A549 (cell line): Measurements from ENCODE around the gene ZNF862.

Experiments used
- BHLHE40 ChIP-seq: IDR thresholded peaks from 2 replicates; pipeline ENCODE4 v1.6.1; 2012; ENCODE audit warnings: low read depth, low read length, inconsistent platforms
- CEBPB ChIP-seq, 2 experiments: fragments of >200 bp in 1 of 2; sonication (Bioruptor Twin) in 1 of 2; formaldehyde crosslinking in 1 of 2; IDR thresholded peaks; 2 replicates each; pipeline ENCODE4 v1.6.1; 2012 to 2016
- CHD2 ChIP-seq: fragments of 150-350 bp; IDR thresholded peaks from 2 replicates; pipeline ENCODE4 v1.6.1; 2014; ENCODE audit warnings: low read length; ENCODE audit not compliant: partially characterized antibody
- CHD4 ChIP-seq: fragments of 200-600 bp; sonication (generic); IDR thresholded peaks from 2 replicates; pipeline ENCODE4 v1.6.1; 2016; ENCODE audit warnings: antibody characterized with exemption, mild to moderate bottlenecking, borderline replicate concordance
- EP300 ChIP-seq, 2 experiments: fragments of >200 bp; sonication (Bioruptor Twin); formaldehyde crosslinking; IDR thresholded peaks; 2 replicates in 1 of 2; 3 replicates in 1 of 2; pipeline ENCODE4 v1.6.1; 2016 to 2017
- MAZ ChIP-seq: fragments of 150-350 bp; IDR thresholded peaks from 2 replicates; pipeline ENCODE4 v1.6.1; 2014; ENCODE audit warnings: antibody characterized with exemption, low read depth, low read length, borderline replicate concordance
- NR3C1 ChIP-seq: fragments of >200 bp; sonication (Bioruptor Twin); formaldehyde crosslinking; IDR thresholded peaks from 3 replicates; pipeline ENCODE4 v1.6.1; 2017
- POLR2A ChIP-seq: IDR thresholded peaks from 2 replicates; pipeline ENCODE4 v1.6.1; 2012; ENCODE audit warnings: mild to moderate bottlenecking, low read length
- POLR2AphosphoS2 ChIP-seq: conservative IDR thresholded peaks from 2 replicates; pipeline ENCODE4 v1.6.1; 2012; ENCODE audit warnings: low read length, improper control_type of control experiment, inconsistent platforms
- RAD21 ChIP-seq, 2 experiments: fragments of >200 bp in 1 of 2; sonication (Bioruptor Twin) in 1 of 2; formaldehyde crosslinking in 1 of 2; IDR thresholded peaks in 1 of 2; conservative IDR thresholded peaks in 1 of 2; 2 replicates in 1 of 2; 3 replicates in 1 of 2; pipeline ENCODE4 v1.6.1; 2012 to 2018; ENCODE audit warnings: inconsistent platforms in 1 of 2
- ZFP36 ChIP-seq: fragments of 450-650 bp; IDR thresholded peaks from 2 replicates; pipeline ENCODE4 v1.6.1; 2014; ENCODE audit warnings: borderline replicate concordance; ENCODE audit not compliant: partially characterized antibody
- TF ChIP-seq, protein P1 (sequence below): fragments of >200 bp; sonication (Bioruptor Twin); formaldehyde crosslinking; IDR thresholded peaks from 3 replicates; pipeline ENCODE4 v1.5.1; 2016
- TF ChIP-seq, protein P2 (sequence below): IDR thresholded peaks from 2 replicates; pipeline ENCODE4 v1.6.1; 2012
- TF ChIP-seq, protein P3 (sequence below): fragments of 150-350 bp; IDR thresholded peaks from 2 replicates; pipeline ENCODE4 v1.6.1; 2014; ENCODE audit warnings: low read depth, mild to moderate bottlenecking, low read length

DNA sequence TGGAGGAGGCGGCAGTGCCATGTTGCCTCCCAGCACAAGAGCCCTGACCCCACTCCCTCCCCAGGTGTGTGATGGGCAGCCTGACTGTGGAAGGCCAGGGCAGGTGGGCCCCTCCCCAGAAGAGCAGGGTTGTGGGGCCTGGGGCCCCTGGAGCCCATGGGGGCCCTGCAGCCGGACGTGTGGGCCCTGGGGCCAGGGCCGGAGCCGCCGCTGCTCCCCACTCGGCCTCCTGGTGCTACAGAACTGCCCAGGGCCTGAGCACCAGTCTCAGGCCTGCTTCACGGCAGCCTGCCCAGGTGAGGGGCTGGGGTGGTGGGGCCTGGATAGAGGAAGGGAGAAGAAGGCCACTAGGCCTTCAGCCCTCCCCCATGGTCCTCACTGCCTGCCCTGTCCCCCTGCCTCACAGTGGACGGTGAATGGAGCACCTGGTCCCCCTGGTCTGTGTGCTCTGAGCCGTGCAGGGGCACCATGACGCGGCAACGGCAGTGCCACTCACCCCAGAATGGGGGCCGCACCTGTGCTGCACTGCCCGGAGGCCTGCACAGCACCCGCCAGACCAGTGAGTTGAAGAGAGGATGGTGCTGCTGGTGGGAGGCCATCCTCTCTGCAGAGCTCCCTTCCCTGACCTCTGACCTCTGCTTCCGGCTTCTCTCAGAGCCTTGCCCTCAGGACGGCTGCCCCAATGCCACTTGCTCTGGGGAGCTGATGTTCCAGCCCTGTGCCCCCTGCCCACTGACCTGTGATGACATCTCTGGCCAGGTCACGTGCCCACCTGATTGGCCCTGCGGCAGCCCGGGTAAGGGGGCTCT is 46.6 kb upstream of the ZNF862 start:
- no peak for TF ChIP-seq POLR2A
- TF ChIP-seq, protein P1, sequence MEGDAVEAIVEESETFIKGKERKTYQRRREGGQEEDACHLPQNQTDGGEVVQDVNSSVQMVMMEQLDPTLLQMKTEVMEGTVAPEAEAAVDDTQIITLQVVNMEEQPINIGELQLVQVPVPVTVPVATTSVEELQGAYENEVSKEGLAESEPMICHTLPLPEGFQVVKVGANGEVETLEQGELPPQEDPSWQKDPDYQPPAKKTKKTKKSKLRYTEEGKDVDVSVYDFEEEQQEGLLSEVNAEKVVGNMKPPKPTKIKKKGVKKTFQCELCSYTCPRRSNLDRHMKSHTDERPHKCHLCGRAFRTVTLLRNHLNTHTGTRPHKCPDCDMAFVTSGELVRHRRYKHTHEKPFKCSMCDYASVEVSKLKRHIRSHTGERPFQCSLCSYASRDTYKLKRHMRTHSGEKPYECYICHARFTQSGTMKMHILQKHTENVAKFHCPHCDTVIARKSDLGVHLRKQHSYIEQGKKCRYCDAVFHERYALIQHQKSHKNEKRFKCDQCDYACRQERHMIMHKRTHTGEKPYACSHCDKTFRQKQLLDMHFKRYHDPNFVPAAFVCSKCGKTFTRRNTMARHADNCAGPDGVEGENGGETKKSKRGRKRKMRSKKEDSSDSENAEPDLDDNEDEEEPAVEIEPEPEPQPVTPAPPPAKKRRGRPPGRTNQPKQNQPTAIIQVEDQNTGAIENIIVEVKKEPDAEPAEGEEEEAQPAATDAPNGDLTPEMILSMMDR = no peak
- TF ChIP-seq BHLHE40 = no peak
- TF ChIP-seq NR3C1 = no peak
- no peak for TF ChIP-seq RAD21 (conservative IDR thresholded peaks at IDR 0.05 in 1 of 2, IDR thresholded peaks at IDR 0.05 in 1 of 2)
- TF ChIP-seq CHD2 = no peak
- TF ChIP-seq, protein P2, sequence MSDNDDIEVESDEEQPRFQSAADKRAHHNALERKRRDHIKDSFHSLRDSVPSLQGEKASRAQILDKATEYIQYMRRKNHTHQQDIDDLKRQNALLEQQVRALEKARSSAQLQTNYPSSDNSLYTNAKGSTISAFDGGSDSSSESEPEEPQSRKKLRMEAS = no peak
- TF ChIP-seq EP300 (IDR thresholded peaks at IDR 0.05) = no peak
- TF ChIP-seq, protein P3, sequence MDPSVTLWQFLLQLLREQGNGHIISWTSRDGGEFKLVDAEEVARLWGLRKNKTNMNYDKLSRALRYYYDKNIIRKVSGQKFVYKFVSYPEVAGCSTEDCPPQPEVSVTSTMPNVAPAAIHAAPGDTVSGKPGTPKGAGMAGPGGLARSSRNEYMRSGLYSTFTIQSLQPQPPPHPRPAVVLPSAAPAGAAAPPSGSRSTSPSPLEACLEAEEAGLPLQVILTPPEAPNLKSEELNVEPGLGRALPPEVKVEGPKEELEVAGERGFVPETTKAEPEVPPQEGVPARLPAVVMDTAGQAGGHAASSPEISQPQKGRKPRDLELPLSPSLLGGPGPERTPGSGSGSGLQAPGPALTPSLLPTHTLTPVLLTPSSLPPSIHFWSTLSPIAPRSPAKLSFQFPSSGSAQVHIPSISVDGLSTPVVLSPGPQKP = no peak
- TF ChIP-seq ZFP36 = no peak
- no peak for TF ChIP-seq CEBPB (IDR thresholded peaks at IDR 0.05)
- TF ChIP-seq MAZ = no peak
- TF ChIP-seq POLR2AphosphoS2 = no peak
- no peak for TF ChIP-seq CHD4
